Measurements from ENCODE around the gene NAT9.

GRCh38 chr17:74815067-74815466 is 38.9 kb upstream of the NAT9 start:
- TF ChIP-seq CTCF (IDR thresholded peaks at IDR 0.05) (no peak), POLR2A (IDR thresholded peaks at IDR 0.05) (no peak)
